H1 (cell line): Measurements from ENCODE around the gene NRXN3. TPM values are rescaled to one million over a fixed set of nuclear protein-coding genes. Genes with fewer than 3 reads are reported as not detected.

Experiments
- BACH1 ChIP-seq: IDR thresholded peaks from 2 replicates; pipeline ENCODE4 v1.6.1; 2012; ENCODE audit warnings: low read length, improper control_type of control experiment
- CEBPB ChIP-seq: IDR thresholded peaks from 2 replicates; pipeline ENCODE4 v1.6.1; 2012; ENCODE audit warnings: low read depth, low read length
- EGR1 ChIP-seq: IDR thresholded peaks from 2 replicates; pipeline ENCODE4 v1.6.1; 2011; ENCODE audit warnings: low read depth, low read length, borderline replicate concordance
- HDAC2 ChIP-seq, 2 experiments: fragments of 300-600 bp in 1 of 2; sonication (generic) in 1 of 2; IDR thresholded peaks; 2 replicates each; pipeline ENCODE4 v1.6.1; 2011 to 2012; ENCODE audit warnings: low read depth in 2 of 2, low read length in 2 of 2, mild to moderate bottlenecking in 2 of 2, moderate library complexity in 2 of 2, borderline replicate concordance in 1 of 2, inconsistent platforms in 1 of 2
- KDM1A ChIP-seq: fragments of 200-600, 300-600 bp; sonication (generic); IDR thresholded peaks from 2 replicates; pipeline ENCODE4 v1.7.1; 2016; ENCODE audit warnings: mild to moderate bottlenecking, low read length, borderline replicate concordance
- KDM4A ChIP-seq: IDR thresholded peaks from one replicate; pipeline ENCODE4 v1.7.1; 2012; ENCODE audit warnings: low read depth, mild to moderate bottlenecking, moderate library complexity, low read length, inconsistent platforms; ENCODE audit not compliant: severe bottlenecking
- RAD21 ChIP-seq, 2 experiments: IDR thresholded peaks in 1 of 2; conservative IDR thresholded peaks in 1 of 2; 2 replicates each; pipeline ENCODE4 v1.6.1; 2011; ENCODE audit warnings: low read depth in 2 of 2, low read length in 2 of 2, improper control_type of control experiment in 1 of 2, inconsistent platforms in 1 of 2, mild to moderate bottlenecking in 1 of 2, moderate library complexity in 1 of 2
- RXRA ChIP-seq: IDR thresholded peaks from 2 replicates; pipeline ENCODE4 v1.6.1; 2011; ENCODE audit warnings: low read depth, mild to moderate bottlenecking, low read length, moderate library complexity; ENCODE audit not compliant: insufficient read depth
- polyA plus RNA-seq, 7 experiments: library from polyadenylated mRNA; depleted of rRNA in 3 of 7; stranded (reverse) in 5 of 7; unstranded in 2 of 7; fragments of >200 nt in 5 of 7; fragments of 200-250 nt in 2 of 7; gene quantifications; 1 replicate in 5 of 7; 2 replicates in 1 of 7; 4 replicates in 1 of 7; pipeline versions ENCODE4 v1.2.1 to v1.2.3, GENCODE V29; 2011 to 2013; ENCODE audit warnings: missing spikeins in 2 of 7, mixed read lengths in 2 of 7
- total RNA-seq: library from RNA; stranded (reverse); fragmentation: NEBNext Ultra II Directional; extraction: Animal tissue kit (Norgen Biotek cat#: 25700); gene quantifications from 2 replicates; pipeline ENCODE4 v1.2.1, GENCODE V29; 2021
- TF ChIP-seq, protein P1 (sequence below): fragments of 300-600 bp; sonication (generic); IDR thresholded peaks from 2 replicates; pipeline ENCODE4 v1.7.1; 2012; ENCODE audit warnings: low read length, moderate library complexity, mild to moderate bottlenecking, inconsistent platforms; ENCODE audit not compliant: insufficient replicate concordance
- TF ChIP-seq, protein P2 (sequence below): IDR thresholded peaks from 2 replicates; pipeline ENCODE4 v1.6.1; 2011; ENCODE audit warnings: low read depth, mild to moderate bottlenecking, low read length; ENCODE audit not compliant: insufficient read depth

The NRXN3 gene
- total and polyA plus RNA-seq, 2 of the 8 experiments (the other 6 are each of a cell fraction or from before 2014, with no cell fraction given): 2.6 to 4.1 TPM

DNA sequence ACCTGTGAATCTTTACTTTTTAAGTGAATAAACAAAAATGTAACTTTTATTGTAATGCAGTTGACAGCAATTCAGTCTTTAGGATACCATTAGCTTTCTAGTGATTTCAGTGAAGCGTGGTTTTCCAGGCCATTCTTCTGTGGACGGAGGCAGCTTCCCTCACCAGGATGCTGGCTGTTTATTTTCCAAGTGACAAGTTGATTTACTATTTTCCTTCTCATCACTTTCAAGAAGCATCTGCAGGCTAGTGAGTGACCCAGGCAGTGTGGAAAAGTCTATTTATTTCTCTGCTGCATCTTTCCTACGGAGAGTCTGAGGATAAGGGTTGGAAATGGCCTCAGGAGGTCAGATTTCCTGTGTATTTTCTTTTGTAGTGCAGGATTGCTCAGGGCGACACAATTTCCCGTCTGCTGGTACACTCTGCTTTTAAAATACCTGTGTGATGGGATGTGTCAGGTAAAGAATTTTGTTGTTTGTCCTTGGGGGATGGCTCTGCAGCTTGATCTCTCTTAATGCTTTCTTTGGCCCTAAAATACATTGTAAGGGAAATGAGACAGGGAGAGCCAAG is 467.8 kb downstream of the NRXN3 start (continued):
- TF ChIP-seq, protein P1, sequence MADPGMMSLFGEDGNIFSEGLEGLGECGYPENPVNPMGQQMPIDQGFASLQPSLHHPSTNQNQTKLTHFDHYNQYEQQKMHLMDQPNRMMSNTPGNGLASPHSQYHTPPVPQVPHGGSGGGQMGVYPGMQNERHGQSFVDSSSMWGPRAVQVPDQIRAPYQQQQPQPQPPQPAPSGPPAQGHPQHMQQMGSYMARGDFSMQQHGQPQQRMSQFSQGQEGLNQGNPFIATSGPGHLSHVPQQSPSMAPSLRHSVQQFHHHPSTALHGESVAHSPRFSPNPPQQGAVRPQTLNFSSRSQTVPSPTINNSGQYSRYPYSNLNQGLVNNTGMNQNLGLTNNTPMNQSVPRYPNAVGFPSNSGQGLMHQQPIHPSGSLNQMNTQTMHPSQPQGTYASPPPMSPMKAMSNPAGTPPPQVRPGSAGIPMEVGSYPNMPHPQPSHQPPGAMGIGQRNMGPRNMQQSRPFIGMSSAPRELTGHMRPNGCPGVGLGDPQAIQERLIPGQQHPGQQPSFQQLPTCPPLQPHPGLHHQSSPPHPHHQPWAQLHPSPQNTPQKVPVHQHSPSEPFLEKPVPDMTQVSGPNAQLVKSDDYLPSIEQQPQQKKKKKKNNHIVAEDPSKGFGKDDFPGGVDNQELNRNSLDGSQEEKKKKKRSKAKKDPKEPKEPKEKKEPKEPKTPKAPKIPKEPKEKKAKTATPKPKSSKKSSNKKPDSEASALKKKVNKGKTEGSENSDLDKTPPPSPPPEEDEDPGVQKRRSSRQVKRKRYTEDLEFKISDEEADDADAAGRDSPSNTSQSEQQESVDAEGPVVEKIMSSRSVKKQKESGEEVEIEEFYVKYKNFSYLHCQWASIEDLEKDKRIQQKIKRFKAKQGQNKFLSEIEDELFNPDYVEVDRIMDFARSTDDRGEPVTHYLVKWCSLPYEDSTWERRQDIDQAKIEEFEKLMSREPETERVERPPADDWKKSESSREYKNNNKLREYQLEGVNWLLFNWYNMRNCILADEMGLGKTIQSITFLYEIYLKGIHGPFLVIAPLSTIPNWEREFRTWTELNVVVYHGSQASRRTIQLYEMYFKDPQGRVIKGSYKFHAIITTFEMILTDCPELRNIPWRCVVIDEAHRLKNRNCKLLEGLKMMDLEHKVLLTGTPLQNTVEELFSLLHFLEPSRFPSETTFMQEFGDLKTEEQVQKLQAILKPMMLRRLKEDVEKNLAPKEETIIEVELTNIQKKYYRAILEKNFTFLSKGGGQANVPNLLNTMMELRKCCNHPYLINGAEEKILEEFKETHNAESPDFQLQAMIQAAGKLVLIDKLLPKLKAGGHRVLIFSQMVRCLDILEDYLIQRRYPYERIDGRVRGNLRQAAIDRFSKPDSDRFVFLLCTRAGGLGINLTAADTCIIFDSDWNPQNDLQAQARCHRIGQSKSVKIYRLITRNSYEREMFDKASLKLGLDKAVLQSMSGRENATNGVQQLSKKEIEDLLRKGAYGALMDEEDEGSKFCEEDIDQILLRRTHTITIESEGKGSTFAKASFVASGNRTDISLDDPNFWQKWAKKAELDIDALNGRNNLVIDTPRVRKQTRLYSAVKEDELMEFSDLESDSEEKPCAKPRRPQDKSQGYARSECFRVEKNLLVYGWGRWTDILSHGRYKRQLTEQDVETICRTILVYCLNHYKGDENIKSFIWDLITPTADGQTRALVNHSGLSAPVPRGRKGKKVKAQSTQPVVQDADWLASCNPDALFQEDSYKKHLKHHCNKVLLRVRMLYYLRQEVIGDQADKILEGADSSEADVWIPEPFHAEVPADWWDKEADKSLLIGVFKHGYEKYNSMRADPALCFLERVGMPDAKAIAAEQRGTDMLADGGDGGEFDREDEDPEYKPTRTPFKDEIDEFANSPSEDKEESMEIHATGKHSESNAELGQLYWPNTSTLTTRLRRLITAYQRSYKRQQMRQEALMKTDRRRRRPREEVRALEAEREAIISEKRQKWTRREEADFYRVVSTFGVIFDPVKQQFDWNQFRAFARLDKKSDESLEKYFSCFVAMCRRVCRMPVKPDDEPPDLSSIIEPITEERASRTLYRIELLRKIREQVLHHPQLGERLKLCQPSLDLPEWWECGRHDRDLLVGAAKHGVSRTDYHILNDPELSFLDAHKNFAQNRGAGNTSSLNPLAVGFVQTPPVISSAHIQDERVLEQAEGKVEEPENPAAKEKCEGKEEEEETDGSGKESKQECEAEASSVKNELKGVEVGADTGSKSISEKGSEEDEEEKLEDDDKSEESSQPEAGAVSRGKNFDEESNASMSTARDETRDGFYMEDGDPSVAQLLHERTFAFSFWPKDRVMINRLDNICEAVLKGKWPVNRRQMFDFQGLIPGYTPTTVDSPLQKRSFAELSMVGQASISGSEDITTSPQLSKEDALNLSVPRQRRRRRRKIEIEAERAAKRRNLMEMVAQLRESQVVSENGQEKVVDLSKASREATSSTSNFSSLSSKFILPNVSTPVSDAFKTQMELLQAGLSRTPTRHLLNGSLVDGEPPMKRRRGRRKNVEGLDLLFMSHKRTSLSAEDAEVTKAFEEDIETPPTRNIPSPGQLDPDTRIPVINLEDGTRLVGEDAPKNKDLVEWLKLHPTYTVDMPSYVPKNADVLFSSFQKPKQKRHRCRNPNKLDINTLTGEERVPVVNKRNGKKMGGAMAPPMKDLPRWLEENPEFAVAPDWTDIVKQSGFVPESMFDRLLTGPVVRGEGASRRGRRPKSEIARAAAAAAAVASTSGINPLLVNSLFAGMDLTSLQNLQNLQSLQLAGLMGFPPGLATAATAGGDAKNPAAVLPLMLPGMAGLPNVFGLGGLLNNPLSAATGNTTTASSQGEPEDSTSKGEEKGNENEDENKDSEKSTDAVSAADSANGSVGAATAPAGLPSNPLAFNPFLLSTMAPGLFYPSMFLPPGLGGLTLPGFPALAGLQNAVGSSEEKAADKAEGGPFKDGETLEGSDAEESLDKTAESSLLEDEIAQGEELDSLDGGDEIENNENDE: no peak
- TF ChIP-seq KDM4A (no peak), KDM1A (no peak), RAD21 (IDR thresholded peaks at IDR 0.05 in 1 of 2, conservative IDR thresholded peaks at IDR 0.05 in 1 of 2; ENCODE audit: low read depth in 2 of 2, low read length in 2 of 2) (no peak), EGR1 (no peak), CEBPB (no peak), RXRA (no peak), BACH1 (no peak), HDAC2 (IDR thresholded peaks at IDR 0.05; ENCODE audit: borderline replicate concordance in 1 of 2, low read depth in 2 of 2, low read length in 2 of 2) (no peak)
- TF ChIP-seq, protein P2, sequence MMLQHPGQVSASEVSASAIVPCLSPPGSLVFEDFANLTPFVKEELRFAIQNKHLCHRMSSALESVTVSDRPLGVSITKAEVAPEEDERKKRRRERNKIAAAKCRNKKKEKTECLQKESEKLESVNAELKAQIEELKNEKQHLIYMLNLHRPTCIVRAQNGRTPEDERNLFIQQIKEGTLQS: no peak
